Femur (tissue), 1 donor: ENCODE results near the gene PHOX2B.

ENCODE experiments used
- DNase-seq: peaks from one replicate; pipeline ENCODE4 v3.0.0-alpha.2; 2017

The PHOX2B gene

DNA sequence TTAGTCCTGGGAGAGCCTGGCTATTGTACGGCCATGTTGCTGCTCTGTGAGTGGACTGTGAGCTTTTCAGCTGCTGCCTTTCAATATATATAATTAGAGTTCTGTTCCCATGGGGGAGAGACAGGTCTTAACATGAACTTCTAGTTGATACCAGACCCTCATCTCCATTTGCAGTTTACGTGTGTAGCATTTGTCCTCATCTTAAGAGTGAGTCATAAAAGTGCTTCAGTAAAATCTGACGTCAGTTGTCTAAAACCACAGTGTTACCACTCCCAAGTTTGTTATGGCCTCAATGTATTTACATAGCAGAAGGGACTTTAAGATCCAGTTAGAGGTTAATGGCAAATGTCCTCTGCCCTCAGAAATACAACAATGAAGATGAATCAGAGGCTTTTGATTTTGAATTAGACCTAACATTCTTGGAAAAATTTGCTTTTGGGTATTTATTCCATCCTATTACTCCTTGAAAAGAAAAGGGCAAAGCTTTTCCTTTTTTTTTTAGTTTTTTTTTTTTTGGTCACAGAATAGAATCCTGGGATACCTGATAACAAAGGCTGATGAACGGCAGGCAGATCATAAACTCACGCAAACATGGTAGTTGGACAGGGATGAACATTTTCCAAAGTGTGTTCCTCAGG is 38.6 kb downstream of the PHOX2B start:
- DNase-seq, result no peak

DNA sequence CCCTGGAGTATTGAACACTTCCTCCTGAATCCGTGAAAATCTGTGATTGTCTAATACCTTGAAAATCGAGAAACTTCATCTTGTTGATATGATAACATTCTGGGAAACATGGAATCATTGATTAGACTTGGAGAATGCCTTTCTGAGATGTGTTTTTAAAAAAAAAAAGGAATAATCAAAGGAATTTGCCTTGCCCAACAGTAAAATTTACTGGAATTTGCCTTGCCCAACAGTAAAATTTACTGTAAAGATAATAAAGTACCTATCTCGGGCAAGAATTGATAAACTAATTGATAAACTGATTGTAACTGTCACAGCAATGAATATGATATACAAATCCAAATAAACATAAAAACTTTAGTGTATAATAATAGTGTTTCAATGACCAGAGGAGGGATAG is 44.7 kb downstream of the PHOX2B start:
- no peak for DNase-seq

DNA sequence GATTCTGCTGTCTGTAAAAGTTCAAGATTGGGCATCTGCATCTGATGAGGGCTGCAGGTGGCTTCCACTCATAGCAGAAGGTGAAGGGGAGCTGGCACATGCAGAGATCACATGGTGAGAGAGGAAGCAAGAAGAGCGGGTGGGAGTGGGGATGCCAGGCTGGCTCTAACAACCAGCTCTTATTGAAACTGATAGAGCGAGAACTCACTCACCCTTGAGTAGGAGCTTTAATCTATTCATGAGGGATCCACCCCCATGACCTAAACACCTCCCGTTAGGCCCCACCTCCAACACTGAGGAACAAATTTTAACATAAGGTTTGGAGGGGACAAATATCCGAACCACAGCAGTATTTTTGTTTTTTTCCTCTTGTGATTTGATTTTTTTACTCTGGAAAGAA is 45.8 kb downstream of the PHOX2B start:
- DNase-seq, result no peak

DNA sequence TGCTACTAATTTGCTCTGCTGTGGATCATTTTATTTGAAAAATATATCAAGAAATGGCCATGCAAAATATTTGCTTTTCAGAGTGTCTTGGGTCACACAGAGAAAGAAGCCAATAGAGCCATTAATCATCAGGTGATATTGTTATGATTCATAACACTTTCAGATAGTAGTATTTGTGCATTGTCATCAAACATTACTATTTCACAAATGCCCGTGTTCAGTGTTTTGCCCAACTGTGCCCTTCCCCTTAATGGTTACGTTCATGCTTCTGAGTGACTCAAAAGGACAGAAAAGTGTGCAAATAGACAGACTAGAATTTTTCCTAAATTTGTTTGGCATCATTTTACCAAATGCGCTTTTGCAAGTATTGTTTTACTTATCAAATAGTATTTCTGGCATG is 46.5 kb downstream of the PHOX2B start:
- no peak for DNase-seq

DNA sequence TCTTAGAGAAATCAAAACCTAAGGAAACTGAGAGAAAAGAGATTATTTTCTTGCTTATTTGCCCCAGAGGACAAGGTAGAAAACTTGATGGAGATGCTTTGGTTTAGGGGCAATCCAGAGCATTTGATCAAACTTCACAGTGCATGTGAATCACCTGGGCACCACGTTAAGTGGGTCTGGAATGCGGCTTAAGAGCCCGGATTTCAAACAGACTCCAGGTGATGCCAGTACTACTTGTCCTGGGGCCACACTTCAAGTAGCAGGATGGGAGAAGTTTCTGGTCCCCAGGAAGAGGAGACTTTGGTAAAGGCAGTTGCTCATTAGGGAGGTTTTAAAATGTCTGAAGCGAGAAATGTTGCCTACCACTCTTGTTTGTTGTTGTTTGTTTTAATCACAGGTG is 51.8 kb downstream of the PHOX2B start:
- no peak for DNase-seq

DNA sequence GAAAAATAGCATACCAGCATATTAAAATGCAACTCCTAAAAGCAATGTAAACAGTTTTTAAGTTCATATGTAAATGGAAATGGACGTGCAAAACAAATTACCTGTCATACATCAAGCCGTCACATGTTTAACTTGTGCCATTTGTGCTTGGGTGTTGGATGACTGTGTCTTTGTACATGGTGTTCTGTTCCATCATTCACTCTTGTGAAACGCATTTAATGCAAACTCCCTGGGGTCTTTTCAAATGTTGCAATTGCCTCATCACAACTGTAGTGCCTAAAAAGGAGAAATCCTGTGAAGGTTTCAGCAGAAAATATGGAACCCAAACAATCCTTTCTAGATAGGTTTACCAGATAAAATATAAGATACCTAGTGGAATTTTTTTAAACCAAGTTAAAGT is 52.4 kb downstream of the PHOX2B start:
- no peak for DNase-seq
